WTC11 (cell line): ENCODE results near the gene VTI1B.

Source experiments
- ATF6 ChIP-seq: sonication (generic); formaldehyde crosslinking; IDR thresholded peaks from 2 replicates; pipeline ENCODE4 v1.8.1; 2023; ENCODE audit warnings: mild to moderate bottlenecking, missing genetic modification reagents
- CTCF ChIP-seq: fragments of 200-600 bp; IDR thresholded peaks from 2 replicates; pipeline ENCODE4 v1.8.0; 2022; ENCODE audit warnings: antibody characterized with exemption
- FOXP1 ChIP-seq: sonication (generic); formaldehyde crosslinking; IDR thresholded peaks from 2 replicates; pipeline ENCODE4 v1.8.0; 2022; ENCODE audit warnings: missing genetic modification reagents, mild to moderate bottlenecking, moderate library complexity, borderline replicate concordance
- IRF2 ChIP-seq: sonication (generic); formaldehyde crosslinking; IDR thresholded peaks from 2 replicates; pipeline ENCODE4 v1.8.0; 2022; ENCODE audit warnings: low read depth, missing genetic modification reagents, borderline replicate concordance
- MAX ChIP-seq: sonication (generic); formaldehyde crosslinking; IDR thresholded peaks from 2 replicates; pipeline ENCODE4 v1.8.0; 2022; ENCODE audit warnings: mild to moderate bottlenecking, missing genetic modification reagents
- NFE2L1 ChIP-seq: sonication (generic); formaldehyde crosslinking; IDR thresholded peaks from 2 replicates; pipeline ENCODE4 v1.8.1; 2023; ENCODE audit warnings: missing genetic modification reagents

- TF ChIP-seq CTCF: no peak
- no peak for TF ChIP-seq ATF6
- TF ChIP-seq IRF2 (CRISPR knock-in tag): no peak
- peak; percentile 77; the same call in 1 of the 2 replicates for TF ChIP-seq MAX (CRISPR knock-in tag)
- no peak for TF ChIP-seq NFE2L1
- TF ChIP-seq FOXP1 (CRISPR knock-in tag): no peak
Measured at GRCh38 chr14:67619446-67620216, 54.8 kb downstream of the VTI1B start, which contains the start of gene ARG2.
